Activated naive CD4-positive, alpha-beta T cell treated with anti-CD3 and anti-CD28 coated beads, Interleukin-2, amount 50 U/mL, for 24 hours (primary cell): ENCODE results near the gene TMEM150B.
A peak's percentile ranks its signal among the peaks of the same experiment; 100 is the strongest.

Experiments used
- H3K27ac Mint-ChIP-seq: one replicate; pipeline ENCODE4 v1.8.0; 2021; ENCODE audit warnings: mild to moderate bottlenecking, mixed read lengths
- H3K27me3 Mint-ChIP-seq: one replicate; pipeline ENCODE4 v1.8.0; 2021; ENCODE audit warnings: mixed read lengths
- H3K36me3 Mint-ChIP-seq: one replicate; pipeline ENCODE4 v1.8.0; 2021; ENCODE audit warnings: mixed read lengths
- H3K4me1 Mint-ChIP-seq: one replicate; pipeline ENCODE4 v1.8.0; 2021; ENCODE audit warnings: mixed read lengths
- H3K4me3 Mint-ChIP-seq: one replicate; pipeline ENCODE4 v1.8.0; 2021; ENCODE audit warnings: mild to moderate bottlenecking, mixed read lengths
- H3K9me3 Mint-ChIP-seq: one replicate; pipeline ENCODE4 v1.8.0; 2021; ENCODE audit warnings: mixed read lengths

TMEM150B gene

DNA sequence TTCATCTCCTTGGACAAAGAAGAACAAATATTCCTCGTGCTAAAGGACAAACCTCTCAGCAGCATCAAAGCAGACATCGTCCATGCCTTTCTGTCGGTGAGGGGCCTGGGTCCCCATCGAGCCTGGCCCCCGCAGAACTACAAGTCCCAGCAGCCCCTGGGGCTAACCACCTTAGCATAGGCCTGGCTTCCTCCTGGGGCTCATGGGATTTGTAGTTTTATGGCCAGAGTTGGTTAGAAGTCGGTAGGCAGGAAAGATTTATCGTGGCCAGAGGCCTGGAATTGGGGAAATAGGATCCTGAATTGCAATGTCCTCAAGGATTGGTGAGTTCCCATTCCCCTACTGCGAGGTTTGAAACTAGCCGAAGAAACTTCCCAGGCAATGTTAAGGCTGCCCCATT lies 19.6 kb downstream of the TMEM150B start:
- Mint-ChIP-seq H3K4me1 (peaks cover 9% of the 10 kb centered on the region), H3K27ac (peak overlapping the region; percentile 68)

GRCh38 chr19:55304980-55305379 lies 20.2 kb downstream of the TMEM150B start:
- H3K36me3 Mint-ChIP-seq, result no peaks in the 10 kb centered on the region
- peaks cover 9% of the 10 kb centered on the region for H3K4me1 Mint-ChIP-seq
- no peaks in the 10 kb centered on the region for H3K9me3 Mint-ChIP-seq
- H3K27me3 Mint-ChIP-seq, result no peaks in the 10 kb centered on the region
- no peak overlapping the region for H3K4me3 Mint-ChIP-seq
- no peak overlapping the region for H3K27ac Mint-ChIP-seq

More for the DNA sequence above, 19.6 kb downstream of the TMEM150B start:
- Mint-ChIP-seq H3K4me3 (no peak overlapping the region), H3K27me3 (no peaks in the 10 kb centered on the region), H3K9me3 (no peaks in the 10 kb centered on the region), H3K36me3 (no peaks in the 10 kb centered on the region)

DNA sequence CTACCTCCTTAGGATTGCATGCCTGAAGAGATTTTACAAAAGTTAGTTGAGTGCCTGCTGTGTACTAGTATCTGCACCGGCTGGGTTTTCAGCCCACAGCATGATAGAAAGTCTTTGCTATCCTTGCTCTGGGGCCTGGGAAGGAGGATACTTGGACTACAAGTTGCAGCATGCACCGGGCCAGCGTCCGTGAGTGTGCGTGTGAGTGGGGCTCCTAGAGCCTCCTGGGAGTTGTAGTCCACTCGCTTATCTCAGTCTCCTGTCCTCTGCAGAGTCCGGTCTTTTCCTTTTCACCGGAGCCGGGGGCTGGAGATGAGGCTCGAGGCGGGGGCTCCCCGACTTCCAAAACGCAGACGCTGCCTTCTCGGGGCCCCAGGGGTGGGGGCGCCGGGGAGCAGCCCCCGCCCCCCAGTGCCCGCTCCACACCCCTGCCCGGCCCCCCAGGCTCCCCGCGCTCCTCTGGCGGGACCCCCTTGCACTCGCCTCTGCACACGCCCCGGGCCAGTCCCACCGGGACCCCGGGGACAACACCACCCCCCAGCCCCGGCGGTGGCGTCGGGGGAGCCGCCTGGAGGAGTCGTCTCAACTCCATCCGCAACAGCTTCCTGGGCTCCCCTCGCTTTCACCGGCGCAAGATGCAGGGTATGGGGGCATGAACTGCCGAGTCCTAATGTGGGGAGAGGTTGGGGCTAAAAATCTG lies 20.7 kb downstream of the TMEM150B start:
- Mint-ChIP-seq H3K27ac (no peak overlapping the region), H3K4me1 (peaks cover 9% of the 10 kb centered on the region), H3K9me3 (no peaks in the 10 kb centered on the region), H3K36me3 (no peaks in the 10 kb centered on the region), H3K27me3 (no peaks in the 10 kb centered on the region), H3K4me3 (no peak overlapping the region)

GRCh38 chr19:55303477-55303876 lies 21.7 kb downstream of the TMEM150B start:
- Mint-ChIP-seq H3K4me3 (no peak overlapping the region), H3K27me3 (no peaks in the 10 kb centered on the region), H3K36me3 (no peaks in the 10 kb centered on the region), H3K9me3 (no peaks in the 10 kb centered on the region), H3K4me1 (peaks cover 9% of the 10 kb centered on the region), H3K27ac (no peak overlapping the region)

DNA sequence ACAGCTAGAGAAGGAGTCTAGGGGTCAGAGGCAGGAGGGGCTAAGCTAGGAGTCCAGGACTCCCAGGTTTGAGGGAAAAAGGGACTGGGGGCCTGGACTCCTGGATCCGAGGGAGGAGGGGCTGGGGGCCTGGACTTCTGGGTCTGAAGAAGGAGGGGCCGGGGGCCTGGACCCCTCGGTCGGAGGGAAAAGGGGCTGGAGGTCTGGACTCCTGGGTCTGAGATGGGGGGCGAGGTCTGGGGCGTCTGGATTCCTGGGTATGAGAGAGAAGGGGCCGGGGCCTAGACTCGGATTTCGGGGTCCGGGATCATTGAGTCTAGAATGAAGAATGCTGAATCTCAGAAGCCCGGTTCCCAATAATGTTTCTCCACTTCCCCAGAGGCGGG lies 22.8 kb downstream of the TMEM150B start:
- Mint-ChIP-seq H3K4me3 (peak overlapping the region; percentile 84), H3K27me3 (no peaks in the 10 kb centered on the region), H3K27ac (no peak overlapping the region), H3K9me3 (no peaks in the 10 kb centered on the region), H3K36me3 (no peaks in the 10 kb centered on the region), H3K4me1 (peaks cover 9% of the 10 kb centered on the region)

GRCh38 chr19:55301459-55302317 lies 23.5 kb downstream of the TMEM150B start:
- Mint-ChIP-seq H3K27me3 (no peaks in the 10 kb centered on the region), H3K4me3 (peak overlapping the region; percentile 84), H3K36me3 (no peaks in the 10 kb centered on the region), H3K9me3 (no peaks in the 10 kb centered on the region), H3K4me1 (peaks cover 9% of the 10 kb centered on the region), H3K27ac (peak overlapping the region; percentile 14)

DNA sequence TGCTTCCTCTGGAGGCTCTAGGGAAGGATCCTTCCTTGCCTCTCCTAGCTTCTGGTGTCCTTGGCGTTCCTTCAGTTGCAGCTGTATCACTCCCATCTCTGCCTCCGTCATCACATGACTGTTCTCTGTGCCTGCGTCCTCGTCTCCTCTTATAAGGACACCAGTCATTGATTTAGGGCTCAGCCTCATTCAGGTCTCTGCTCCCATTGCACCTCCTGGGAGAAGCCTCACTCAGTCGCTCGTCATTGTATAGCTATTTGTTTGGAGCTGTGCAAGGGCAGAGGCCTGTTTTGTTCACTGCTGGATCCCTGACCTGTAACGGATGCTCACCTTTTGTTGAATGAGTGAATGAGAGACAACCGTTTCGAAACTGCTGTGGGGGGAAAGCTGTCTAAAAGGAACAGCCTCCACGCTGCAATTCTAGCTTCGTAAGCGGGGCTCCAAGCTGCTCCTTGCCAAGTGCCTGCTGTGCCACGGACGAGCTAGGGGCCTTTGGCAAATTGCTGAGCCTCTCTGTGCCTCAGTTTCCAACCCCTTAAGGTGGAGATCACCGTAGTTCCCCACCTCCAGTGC lies 24.2 kb downstream of the TMEM150B start:
- H3K27ac Mint-ChIP-seq, result no peak overlapping the region
- peak overlapping the region; percentile 84 for H3K4me3 Mint-ChIP-seq
- peaks cover 9% of the 10 kb centered on the region for H3K4me1 Mint-ChIP-seq
- no peaks in the 10 kb centered on the region for H3K27me3 Mint-ChIP-seq
- no peaks in the 10 kb centered on the region for H3K36me3 Mint-ChIP-seq
- H3K9me3 Mint-ChIP-seq, result no peaks in the 10 kb centered on the region

GRCh38 chr19:55299991-55300390 lies 25.1 kb downstream of the TMEM150B start:
- Mint-ChIP-seq H3K4me3 (no peak overlapping the region), H3K36me3 (no peaks in the 10 kb centered on the region), H3K4me1 (peaks cover 6% of the 10 kb centered on the region), H3K27ac (no peak overlapping the region), H3K9me3 (no peaks in the 10 kb centered on the region), H3K27me3 (no peaks in the 10 kb centered on the region)

DNA sequence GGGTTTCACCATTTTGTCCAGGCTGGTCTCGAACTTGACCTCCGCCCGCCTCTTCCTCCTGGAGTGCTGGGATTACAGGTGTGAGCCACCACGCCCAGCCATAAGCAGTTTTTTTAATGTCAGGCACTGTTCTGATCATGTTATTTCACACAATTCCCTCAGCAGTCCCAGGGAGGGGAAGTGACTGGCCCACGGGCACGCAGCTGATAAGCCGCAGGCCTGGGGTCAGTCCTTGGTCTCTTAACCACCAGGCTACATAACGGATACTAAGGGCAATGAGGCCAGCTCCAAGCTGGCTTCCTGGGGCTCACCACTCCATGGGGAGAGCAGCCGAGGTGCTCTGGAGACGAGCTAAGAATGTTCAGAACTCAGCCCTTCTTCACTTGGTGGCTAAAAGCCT lies 27.9 kb downstream of the TMEM150B start:
- Mint-ChIP-seq H3K27ac (no peak overlapping the region), H3K36me3 (no peaks in the 10 kb centered on the region), H3K9me3 (no peaks in the 10 kb centered on the region), H3K4me3 (no peak overlapping the region), H3K27me3 (no peaks in the 10 kb centered on the region), H3K4me1 (peaks cover 6% of the 10 kb centered on the region)

DNA sequence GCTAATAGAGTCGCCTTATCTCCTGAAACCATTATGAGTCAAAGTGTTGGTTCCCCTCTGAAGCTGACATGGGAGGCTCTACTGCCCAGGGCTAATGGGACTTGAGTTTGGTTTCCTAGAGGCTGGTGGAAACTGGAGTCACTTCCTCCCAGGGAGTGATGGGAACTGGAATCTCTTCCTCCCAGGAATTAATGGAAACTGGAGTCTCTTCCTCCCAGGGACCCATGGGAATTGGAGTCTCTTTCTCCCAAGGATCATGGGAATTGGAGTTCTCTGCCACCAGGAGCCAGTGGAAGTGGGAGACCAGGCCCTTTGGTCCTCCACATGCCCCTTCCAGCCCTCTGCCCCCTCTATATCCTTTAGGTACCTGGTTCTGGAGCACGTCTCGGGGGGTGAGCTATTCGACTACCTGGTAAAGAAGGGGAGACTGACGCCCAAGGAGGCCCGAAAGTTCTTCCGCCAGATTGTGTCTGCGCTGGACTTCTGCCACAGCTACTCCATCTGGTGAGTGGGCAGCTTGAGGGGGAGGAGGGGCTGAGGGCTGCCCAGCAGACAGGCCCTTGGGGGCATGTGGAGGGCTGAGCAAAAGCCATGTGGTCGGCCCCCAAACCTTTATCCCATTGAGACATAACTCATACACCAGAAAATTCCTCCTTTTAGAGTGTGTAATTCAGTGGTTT lies 35.9 kb downstream of the TMEM150B start:
- no peaks in the 10 kb centered on the region for H3K9me3 Mint-ChIP-seq

DNA sequence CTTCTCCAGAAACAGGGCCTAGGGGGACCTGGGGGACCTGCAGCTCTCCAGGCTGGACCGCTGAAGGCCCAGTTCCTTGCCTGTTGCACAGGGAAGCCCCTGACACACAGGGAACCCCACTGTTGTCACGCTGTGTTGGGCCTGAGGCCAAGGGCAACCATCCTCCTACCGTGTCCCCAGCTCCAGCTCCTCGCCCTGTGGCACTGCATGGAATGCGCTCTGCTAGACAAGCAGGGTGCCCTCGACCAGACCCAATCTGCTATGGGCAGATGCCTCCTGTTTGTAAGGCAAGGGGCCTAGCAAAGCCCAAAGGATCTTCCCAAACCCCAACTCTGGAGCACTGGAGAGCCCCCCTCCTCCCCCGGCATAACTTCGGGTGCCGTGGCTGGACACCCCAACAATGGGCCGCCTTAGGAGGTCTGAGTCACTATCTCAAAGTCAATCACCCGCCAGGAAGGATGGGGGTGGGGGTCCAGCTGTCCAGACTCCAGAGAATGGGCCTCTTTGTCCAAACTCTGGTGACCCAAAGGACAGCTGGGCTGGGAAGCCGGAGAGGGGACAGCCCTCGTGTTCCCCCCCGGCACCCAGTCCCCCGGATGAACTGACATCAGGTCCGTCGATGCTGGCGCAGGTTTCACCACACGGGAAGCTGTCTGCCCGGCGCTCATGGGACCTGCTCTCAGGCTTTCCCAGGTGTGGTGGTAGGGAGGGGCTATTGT lies 37.6 kb downstream of the TMEM150B start:
- Mint-ChIP-seq H3K4me1 (peaks cover 16% of the 10 kb centered on the region), H3K9me3 (no peaks in the 10 kb centered on the region), H3K4me3 (no peak overlapping the region), H3K27ac (no peak overlapping the region), H3K36me3 (no peaks in the 10 kb centered on the region), H3K27me3 (no peaks in the 10 kb centered on the region)

More for the DNA sequence above, 35.9 kb downstream of the TMEM150B start:
- Mint-ChIP-seq H3K4me1 (peaks cover 6% of the 10 kb centered on the region), H3K27me3 (no peaks in the 10 kb centered on the region), H3K4me3 (no peak overlapping the region), H3K36me3 (no peaks in the 10 kb centered on the region), H3K27ac (no peak overlapping the region)

- H3K4me3 Mint-ChIP-seq, result peak overlapping the region; percentile 19
- H3K27me3 Mint-ChIP-seq, result no peaks in the 10 kb centered on the region
- H3K4me1 Mint-ChIP-seq, result peaks cover 11% of the 10 kb centered on the region
- H3K9me3 Mint-ChIP-seq, result no peaks in the 10 kb centered on the region
- H3K36me3 Mint-ChIP-seq, result no peaks in the 10 kb centered on the region
- H3K27ac Mint-ChIP-seq, result no peak overlapping the region
Observed at GRCh38 chr19:55285229-55285890, 39.8 kb downstream of the TMEM150B start.

DNA sequence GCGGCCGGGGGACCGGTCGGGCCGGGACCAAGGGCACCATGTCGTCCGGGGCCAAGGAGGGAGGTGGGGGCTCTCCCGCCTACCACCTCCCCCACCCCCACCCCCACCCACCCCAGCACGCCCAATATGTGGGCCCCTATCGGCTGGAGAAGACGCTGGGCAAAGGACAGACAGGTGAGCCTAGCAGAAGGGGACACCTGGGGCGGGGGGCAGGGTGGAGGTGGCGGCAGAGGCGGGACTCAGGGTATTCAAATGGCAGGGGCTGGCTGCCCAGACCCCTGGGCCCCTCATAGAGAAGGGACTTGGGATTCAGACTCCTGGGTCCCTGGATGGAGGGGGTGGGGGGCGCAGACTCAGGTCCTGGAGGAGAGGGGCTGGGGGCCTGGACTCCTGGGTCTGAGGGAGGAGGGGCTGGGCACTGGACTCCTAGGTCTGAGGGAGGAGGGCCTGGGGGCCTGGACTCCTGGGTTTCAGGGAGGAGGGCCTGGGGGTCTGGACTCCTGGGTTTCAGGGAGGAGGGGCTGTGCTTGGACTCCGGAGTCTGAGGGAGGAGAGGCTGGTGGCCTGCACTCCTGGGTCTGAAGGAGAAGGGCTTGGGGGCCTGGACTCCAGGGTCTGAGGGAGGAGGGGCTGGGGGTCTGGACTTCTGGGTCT lies 40.6 kb downstream of the TMEM150B start:
- Mint-ChIP-seq H3K4me3 (peak overlapping the region; percentile 26), H3K36me3 (peaks cover 3% of the 10 kb centered on the region), H3K4me1 (peaks cover 17% of the 10 kb centered on the region), H3K27ac (no peak overlapping the region), H3K27me3 (no peaks in the 10 kb centered on the region), H3K9me3 (no peaks in the 10 kb centered on the region)
